ENCODE results near the gene DDX20.

Gene DDX20

GRCh38 chr1:111762332-111762731, 6.6 kb downstream of the DDX20 start:
- Histone ChIP-seq H3K27me3 (ENCODE audit: control insufficient read depth, insufficient read depth, low read length) (no peaks in the 10 kb centered on the region), H3K9ac (ENCODE audit: low read length) (no peak overlapping the region), H3K4me1 (ENCODE audit: control insufficient read depth, insufficient read depth, low read length) (no peaks in the 10 kb centered on the region), H3K9me3 (ENCODE audit: control insufficient read depth, low read length) (no peaks in the 10 kb centered on the region), H3K4me3 (ENCODE audit: low read length) (no peak overlapping the region), H3K36me3 (ENCODE audit: control insufficient read depth, insufficient read depth, low read length) (no peaks in the 10 kb centered on the region)

DNA sequence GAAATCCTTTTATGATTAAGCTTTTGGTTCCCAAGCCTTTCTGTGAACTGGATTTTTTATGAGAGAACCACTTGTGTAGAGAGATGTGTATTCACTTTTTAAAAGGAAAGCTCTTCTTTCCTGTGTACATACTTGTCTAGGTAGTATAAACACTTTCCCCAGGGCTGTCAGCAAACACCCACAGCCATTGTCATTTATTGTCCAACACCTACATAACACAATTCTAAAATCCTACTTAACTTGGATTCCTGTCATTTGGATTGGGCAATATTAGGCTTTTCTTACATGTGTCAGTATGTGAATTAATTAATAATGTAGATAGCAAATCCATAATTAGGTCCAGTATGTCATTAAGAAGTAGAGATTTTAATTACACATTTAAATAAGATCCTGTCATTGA, 12.3 kb downstream of the DDX20 start:
- Histone ChIP-seq H3K27me3 (ENCODE audit: control insufficient read depth, insufficient read depth, low read length) (no peaks in the 10 kb centered on the region), H3K36me3 (ENCODE audit: control insufficient read depth, insufficient read depth, low read length) (no peaks in the 10 kb centered on the region), H3K9ac (ENCODE audit: low read length) (no peak overlapping the region), H3K4me1 (ENCODE audit: control insufficient read depth, insufficient read depth, low read length) (no peaks in the 10 kb centered on the region), H3K4me3 (ENCODE audit: low read length) (no peak overlapping the region), H3K9me3 (ENCODE audit: control insufficient read depth, low read length) (no peaks in the 10 kb centered on the region)

DNA sequence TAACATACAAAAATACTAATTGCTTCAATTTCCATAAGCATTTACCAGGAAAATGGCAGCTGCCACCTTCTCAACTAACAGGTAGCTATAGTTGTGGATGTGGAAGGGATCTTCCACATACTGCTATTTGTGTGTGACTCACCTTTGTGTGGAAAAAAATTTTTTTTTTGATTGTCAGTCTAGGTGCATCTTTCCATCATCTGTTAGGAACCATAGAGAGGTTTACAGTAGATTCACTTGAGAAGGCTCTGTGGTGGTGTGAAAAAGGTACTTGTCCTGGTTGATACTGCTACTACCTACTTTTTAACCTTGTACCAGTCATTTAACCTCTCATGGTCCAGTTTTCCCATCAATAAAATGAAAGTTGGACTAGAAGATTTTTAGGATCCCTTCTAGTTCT, 12.9 kb downstream of the DDX20 start:
- H3K27me3 ChIP-seq (ENCODE audit: control insufficient read depth, insufficient read depth, low read length) = no peaks in the 10 kb centered on the region
- H3K4me1 ChIP-seq (ENCODE audit: control insufficient read depth, insufficient read depth, low read length) = no peaks in the 10 kb centered on the region
- no peaks in the 10 kb centered on the region for H3K9me3 ChIP-seq (ENCODE audit: control insufficient read depth, low read length)
- no peak overlapping the region for H3K4me3 ChIP-seq (ENCODE audit: low read length)
- no peak overlapping the region for H3K9ac ChIP-seq (ENCODE audit: low read length)
- no peaks in the 10 kb centered on the region for H3K36me3 ChIP-seq (ENCODE audit: control insufficient read depth, insufficient read depth, low read length)

DNA sequence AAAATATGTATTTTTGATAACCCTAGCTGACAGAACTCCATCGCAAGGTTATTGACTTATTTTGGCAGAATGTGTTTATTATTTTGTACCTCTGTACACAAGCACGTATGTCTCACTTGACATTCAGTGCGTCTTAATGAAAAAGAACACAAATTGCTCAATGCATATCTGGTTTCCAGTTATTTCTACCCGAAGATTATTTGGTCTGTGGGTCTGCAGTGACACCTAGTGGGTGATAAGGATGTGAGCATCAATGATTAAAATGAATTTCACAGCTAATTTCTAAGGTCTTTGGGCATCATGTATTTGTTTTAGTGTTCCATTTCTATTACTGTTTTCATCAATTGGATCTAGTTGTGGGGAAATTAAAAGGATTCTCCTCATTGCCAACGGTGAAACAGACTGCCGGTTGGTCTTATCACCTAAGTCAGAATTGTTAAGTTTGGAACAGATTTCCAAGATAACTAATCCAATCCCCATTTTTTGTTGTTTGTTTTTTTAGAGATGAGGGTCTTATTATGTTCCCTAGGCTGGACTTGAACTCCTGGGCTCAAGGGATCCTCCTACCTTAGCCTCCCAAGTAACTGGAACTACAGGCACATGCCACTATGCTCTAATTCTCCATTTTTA, 13.9 kb downstream of the DDX20 start:
- H3K36me3 ChIP-seq (ENCODE audit: control insufficient read depth, insufficient read depth, low read length) = no peaks in the 10 kb centered on the region
- H3K9ac ChIP-seq (ENCODE audit: low read length) = no peak overlapping the region
- no peak overlapping the region for H3K4me3 ChIP-seq (ENCODE audit: low read length)
- H3K27me3 ChIP-seq (ENCODE audit: control insufficient read depth, insufficient read depth, low read length) = no peaks in the 10 kb centered on the region
- no peaks in the 10 kb centered on the region for H3K4me1 ChIP-seq (ENCODE audit: control insufficient read depth, insufficient read depth, low read length)
- no peaks in the 10 kb centered on the region for H3K9me3 ChIP-seq (ENCODE audit: control insufficient read depth, low read length)

DNA sequence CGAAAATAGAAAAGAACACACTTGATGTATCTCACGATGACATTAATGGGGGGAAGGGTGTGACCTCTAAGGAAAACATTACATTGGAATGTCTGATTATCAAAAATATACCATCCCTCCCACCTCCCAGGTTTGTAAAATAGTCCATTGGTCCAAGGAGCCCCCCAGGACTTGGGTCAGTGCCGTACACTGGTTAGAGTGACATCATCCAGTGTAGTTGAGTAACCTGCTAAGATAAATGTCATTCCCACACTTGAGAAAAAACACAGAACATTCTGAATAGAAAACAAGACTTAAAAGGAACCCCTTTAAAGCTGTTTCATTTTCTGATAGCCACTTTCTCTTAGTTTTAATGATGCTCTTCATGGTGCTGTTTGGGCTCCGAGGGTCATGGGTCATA, 15.2 kb downstream of the DDX20 start:
- Histone ChIP-seq H3K4me3 (ENCODE audit: low read length) (no peak overlapping the region), H3K27me3 (ENCODE audit: control insufficient read depth, insufficient read depth, low read length) (no peaks in the 10 kb centered on the region), H3K4me1 (ENCODE audit: control insufficient read depth, insufficient read depth, low read length) (no peaks in the 10 kb centered on the region), H3K36me3 (ENCODE audit: control insufficient read depth, insufficient read depth, low read length) (no peaks in the 10 kb centered on the region), H3K9ac (ENCODE audit: low read length) (no peak overlapping the region), H3K9me3 (ENCODE audit: control insufficient read depth, low read length) (no peaks in the 10 kb centered on the region)

DNA sequence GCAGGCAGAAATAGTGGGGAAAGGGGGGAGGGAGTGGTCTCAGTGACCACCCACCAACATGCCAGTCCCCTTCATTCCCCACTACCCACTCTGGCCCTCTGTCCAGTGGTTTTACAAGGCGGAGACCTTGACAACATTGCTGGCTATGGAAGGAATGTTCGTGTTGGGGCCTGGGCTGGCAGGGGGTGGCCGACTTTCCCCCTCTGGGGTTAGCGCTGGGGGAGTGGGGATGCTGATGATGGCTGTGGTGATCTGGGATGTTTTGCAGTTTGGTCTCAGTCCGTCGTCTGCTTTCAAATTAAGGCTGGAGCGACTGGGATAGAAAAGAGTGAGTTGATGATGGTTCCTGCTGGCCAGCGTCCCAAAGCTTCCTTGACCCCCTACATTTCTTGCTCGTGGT, 20.3 kb downstream of the DDX20 start:
- H3K9me3 ChIP-seq (ENCODE audit: control insufficient read depth, low read length) = no peaks in the 10 kb centered on the region
- no peaks in the 10 kb centered on the region for H3K27me3 ChIP-seq (ENCODE audit: control insufficient read depth, insufficient read depth, low read length)
- H3K36me3 ChIP-seq (ENCODE audit: control insufficient read depth, insufficient read depth, low read length) = no peaks in the 10 kb centered on the region
- H3K4me3 ChIP-seq (ENCODE audit: low read length) = no peak overlapping the region
- H3K9ac ChIP-seq (ENCODE audit: low read length) = no peak overlapping the region
- H3K4me1 ChIP-seq (ENCODE audit: control insufficient read depth, insufficient read depth, low read length) = no peaks in the 10 kb centered on the region

GRCh38 chr1:111776391-111776790, 20.7 kb downstream of the DDX20 start:
- H3K9me3 ChIP-seq (ENCODE audit: control insufficient read depth, low read length) = no peaks in the 10 kb centered on the region
- H3K4me1 ChIP-seq (ENCODE audit: control insufficient read depth, insufficient read depth, low read length) = no peaks in the 10 kb centered on the region
- no peak overlapping the region for H3K4me3 ChIP-seq (ENCODE audit: low read length)
- no peak overlapping the region for H3K9ac ChIP-seq (ENCODE audit: low read length)
- no peaks in the 10 kb centered on the region for H3K36me3 ChIP-seq (ENCODE audit: control insufficient read depth, insufficient read depth, low read length)
- H3K27me3 ChIP-seq (ENCODE audit: control insufficient read depth, insufficient read depth, low read length) = no peaks in the 10 kb centered on the region

DNA sequence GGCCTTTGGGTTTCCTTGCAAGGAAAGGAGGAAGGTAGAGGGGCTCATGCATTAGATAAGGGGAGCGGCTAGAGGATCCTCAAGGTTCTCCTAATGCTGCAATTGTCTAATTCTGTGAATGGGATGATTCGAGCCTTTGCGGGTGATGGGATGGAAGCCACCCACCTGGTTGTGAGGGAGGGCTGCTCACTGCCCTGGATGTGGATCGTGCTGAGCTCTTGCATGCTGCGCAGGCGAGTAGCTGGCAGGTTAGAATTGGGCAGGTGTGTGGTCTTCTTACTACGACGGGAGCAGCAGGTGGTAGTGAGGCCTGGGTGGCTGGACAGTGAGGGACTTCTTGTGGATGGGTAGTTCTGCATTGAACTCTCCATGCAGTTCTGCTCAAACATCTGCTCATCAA, 21.2 kb downstream of the DDX20 start:
- Histone ChIP-seq H3K36me3 (ENCODE audit: control insufficient read depth, insufficient read depth, low read length) (no peaks in the 10 kb centered on the region), H3K27me3 (ENCODE audit: control insufficient read depth, insufficient read depth, low read length) (no peaks in the 10 kb centered on the region), H3K9ac (ENCODE audit: low read length) (no peak overlapping the region), H3K4me3 (ENCODE audit: low read length) (no peak overlapping the region), H3K4me1 (ENCODE audit: control insufficient read depth, insufficient read depth, low read length) (no peaks in the 10 kb centered on the region), H3K9me3 (ENCODE audit: control insufficient read depth, low read length) (no peaks in the 10 kb centered on the region)

- Histone ChIP-seq H3K27me3 (ENCODE audit: control insufficient read depth, insufficient read depth, low read length) (no peaks in the 10 kb centered on the region), H3K36me3 (ENCODE audit: control insufficient read depth, insufficient read depth, low read length) (no peaks in the 10 kb centered on the region), H3K4me3 (ENCODE audit: low read length) (no peak overlapping the region), H3K4me1 (ENCODE audit: control insufficient read depth, insufficient read depth, low read length) (no peaks in the 10 kb centered on the region), H3K9me3 (ENCODE audit: control insufficient read depth, low read length) (no peaks in the 10 kb centered on the region), H3K9ac (ENCODE audit: low read length) (no peak overlapping the region)
Measured at GRCh38 chr1:111777301-111777700, 21.6 kb downstream of the DDX20 start.

DNA sequence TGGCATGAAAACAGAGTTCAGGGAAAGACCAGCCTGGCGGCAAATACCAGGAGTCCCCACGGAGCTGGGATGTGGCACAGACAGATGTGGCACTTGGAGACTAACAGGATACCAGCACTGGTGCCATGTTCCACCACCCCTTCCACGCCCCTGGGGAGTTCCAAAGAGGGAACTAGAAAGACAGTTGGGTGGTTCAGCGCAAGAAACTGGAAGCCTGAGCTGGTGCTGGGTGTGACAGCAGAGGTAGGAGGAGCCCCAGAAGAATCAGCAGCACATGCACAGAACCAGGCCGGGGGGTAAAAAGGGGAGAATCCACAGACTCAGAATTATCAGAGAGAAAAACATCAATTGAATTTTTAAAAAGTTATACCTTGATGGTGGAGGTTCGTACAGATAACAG, 22.4 kb downstream of the DDX20 start:
- H3K9ac ChIP-seq (ENCODE audit: low read length) = no peak overlapping the region
- no peaks in the 10 kb centered on the region for H3K4me1 ChIP-seq (ENCODE audit: control insufficient read depth, insufficient read depth, low read length)
- no peaks in the 10 kb centered on the region for H3K36me3 ChIP-seq (ENCODE audit: control insufficient read depth, insufficient read depth, low read length)
- no peaks in the 10 kb centered on the region for H3K27me3 ChIP-seq (ENCODE audit: control insufficient read depth, insufficient read depth, low read length)
- H3K4me3 ChIP-seq (ENCODE audit: low read length) = no peak overlapping the region
- H3K9me3 ChIP-seq (ENCODE audit: control insufficient read depth, low read length) = no peaks in the 10 kb centered on the region

DNA sequence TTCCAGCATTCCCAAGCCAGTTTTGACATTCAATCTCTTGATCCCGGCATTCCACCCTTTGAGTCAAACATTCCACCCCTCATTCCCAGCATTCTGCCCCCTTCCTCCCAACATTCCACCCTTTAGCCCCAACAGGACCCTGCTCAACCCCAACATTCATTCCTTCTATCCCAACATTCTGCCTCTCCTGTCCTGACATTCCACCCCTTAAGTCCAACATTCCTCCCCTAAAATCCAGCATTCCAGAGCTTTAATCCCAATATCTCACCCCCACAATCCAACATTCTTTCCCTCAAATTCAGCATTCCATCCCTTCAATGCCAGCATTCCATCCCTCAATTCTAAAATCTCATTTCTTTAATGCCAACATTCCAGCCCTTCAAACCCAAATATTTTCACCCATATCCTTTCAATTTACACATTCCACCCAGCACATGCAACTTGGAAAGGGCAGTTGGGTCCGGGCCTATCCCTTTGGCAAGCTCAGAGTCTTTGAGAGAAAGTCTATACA, 22.9 kb downstream of the DDX20 start:
- no peaks in the 10 kb centered on the region for H3K9me3 ChIP-seq (ENCODE audit: control insufficient read depth, low read length)
- H3K9ac ChIP-seq (ENCODE audit: low read length) = no peak overlapping the region
- H3K36me3 ChIP-seq (ENCODE audit: control insufficient read depth, insufficient read depth, low read length) = no peaks in the 10 kb centered on the region
- no peak overlapping the region for H3K4me3 ChIP-seq (ENCODE audit: low read length)
- no peaks in the 10 kb centered on the region for H3K4me1 ChIP-seq (ENCODE audit: control insufficient read depth, insufficient read depth, low read length)
- H3K27me3 ChIP-seq (ENCODE audit: control insufficient read depth, insufficient read depth, low read length) = no peaks in the 10 kb centered on the region

DNA sequence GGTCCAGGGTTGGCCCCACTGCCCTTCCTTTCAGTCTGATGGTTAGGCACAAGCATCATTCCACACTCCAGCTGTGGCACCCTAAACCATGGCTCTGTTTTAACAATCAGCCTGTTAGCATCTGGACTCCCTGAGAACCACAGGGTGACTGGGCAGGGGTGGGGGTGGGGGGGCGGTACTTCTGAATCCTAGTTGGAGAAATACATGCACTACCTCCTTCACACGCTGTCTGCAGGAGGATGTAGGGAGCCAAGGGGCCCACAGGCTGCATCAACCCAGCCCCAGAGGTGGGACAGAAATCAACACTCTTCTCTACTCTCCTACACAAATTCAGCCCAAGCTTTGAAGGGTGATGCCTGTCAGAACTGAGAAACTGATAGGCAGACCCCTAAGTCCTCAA, 23.8 kb downstream of the DDX20 start:
- H3K9me3 ChIP-seq (ENCODE audit: control insufficient read depth, low read length) = no peaks in the 10 kb centered on the region
- no peaks in the 10 kb centered on the region for H3K27me3 ChIP-seq (ENCODE audit: control insufficient read depth, insufficient read depth, low read length)
- H3K9ac ChIP-seq (ENCODE audit: low read length) = no peak overlapping the region
- no peak overlapping the region for H3K4me3 ChIP-seq (ENCODE audit: low read length)
- H3K4me1 ChIP-seq (ENCODE audit: control insufficient read depth, insufficient read depth, low read length) = no peaks in the 10 kb centered on the region
- H3K36me3 ChIP-seq (ENCODE audit: control insufficient read depth, insufficient read depth, low read length) = no peaks in the 10 kb centered on the region
